Measurements from ENCODE around the gene STEAP2. TPM values are rescaled to one million over a fixed set of nuclear protein-coding genes. Genes with fewer than 3 reads are reported as not detected.

The STEAP2 gene
- total RNA-seq, 6 experiments from 2014 or later: 11.0 to 18.1 (median 14.9) TPM

DNA sequence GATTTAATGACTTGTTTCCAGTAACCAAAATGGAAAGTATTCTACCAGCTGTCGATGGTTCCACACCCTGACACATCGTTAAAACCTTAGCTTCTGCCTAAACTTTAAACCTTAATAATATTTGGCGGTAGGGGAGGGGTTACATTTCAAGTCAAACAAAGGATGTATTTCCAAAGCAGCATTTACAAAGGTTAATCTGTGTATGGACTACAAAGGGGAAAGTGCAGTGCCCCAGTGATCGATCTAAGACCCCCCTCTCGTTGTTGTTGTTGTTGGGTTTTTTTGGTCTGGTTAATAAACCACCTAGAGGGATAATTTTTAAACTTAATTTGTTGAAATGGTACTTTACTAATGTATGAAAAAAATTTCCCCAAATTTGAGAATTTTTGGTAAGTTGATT is 1.1 kb upstream of the STEAP2 start:
- Mint-ChIP-seq H3K27me3 (ENCODE audit: insufficient read depth) (no peaks in the 10 kb centered on the region), H3K27ac (peak overlapping the region; percentile 82; the same call in 1 of the 2 replicates), H3K4me3 (no peak overlapping the region), H3K36me3 (ENCODE audit: low read depth) (no peaks in the 10 kb centered on the region), H3K9me3 (no peaks in the 10 kb centered on the region), H3K4me1 (ENCODE audit: low read depth) (peaks cover 16% of the 10 kb centered on the region)
- TF ChIP-seq, protein P1, sequence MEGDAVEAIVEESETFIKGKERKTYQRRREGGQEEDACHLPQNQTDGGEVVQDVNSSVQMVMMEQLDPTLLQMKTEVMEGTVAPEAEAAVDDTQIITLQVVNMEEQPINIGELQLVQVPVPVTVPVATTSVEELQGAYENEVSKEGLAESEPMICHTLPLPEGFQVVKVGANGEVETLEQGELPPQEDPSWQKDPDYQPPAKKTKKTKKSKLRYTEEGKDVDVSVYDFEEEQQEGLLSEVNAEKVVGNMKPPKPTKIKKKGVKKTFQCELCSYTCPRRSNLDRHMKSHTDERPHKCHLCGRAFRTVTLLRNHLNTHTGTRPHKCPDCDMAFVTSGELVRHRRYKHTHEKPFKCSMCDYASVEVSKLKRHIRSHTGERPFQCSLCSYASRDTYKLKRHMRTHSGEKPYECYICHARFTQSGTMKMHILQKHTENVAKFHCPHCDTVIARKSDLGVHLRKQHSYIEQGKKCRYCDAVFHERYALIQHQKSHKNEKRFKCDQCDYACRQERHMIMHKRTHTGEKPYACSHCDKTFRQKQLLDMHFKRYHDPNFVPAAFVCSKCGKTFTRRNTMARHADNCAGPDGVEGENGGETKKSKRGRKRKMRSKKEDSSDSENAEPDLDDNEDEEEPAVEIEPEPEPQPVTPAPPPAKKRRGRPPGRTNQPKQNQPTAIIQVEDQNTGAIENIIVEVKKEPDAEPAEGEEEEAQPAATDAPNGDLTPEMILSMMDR (IDR thresholded peaks at IDR 0.05): no peak
- DNase-seq: no peak

DNA sequence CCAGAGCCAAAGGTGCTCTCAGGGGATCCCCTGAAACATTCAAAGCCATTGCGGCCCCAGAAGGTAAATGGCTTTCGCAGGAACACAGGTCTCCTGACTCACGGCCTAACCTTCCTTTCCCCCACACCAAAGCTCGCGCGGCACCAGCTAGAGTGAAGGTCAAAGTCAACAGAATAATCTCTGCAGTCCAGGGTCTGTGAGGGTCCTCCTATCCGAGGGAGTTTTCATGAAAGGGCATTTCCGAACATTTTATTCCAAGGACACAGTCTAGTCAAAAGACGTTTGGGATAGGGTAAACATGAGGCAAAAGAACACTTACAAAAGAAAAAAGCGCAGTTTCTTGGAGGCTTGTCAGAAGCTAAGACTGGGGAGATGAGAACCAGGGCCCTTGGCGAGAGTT is 559 bp upstream of the STEAP2 start:
- Mint-ChIP-seq H3K36me3 (ENCODE audit: low read depth) (no peaks in the 10 kb centered on the region), H3K4me3 (no peak overlapping the region), H3K9me3 (no peaks in the 10 kb centered on the region), H3K27ac (peak overlapping the region; percentile 82), H3K4me1 (ENCODE audit: low read depth) (peaks cover 16% of the 10 kb centered on the region), H3K27me3 (ENCODE audit: insufficient read depth) (no peaks in the 10 kb centered on the region)
- TF ChIP-seq, protein P1 (IDR thresholded peaks at IDR 0.05): no peak
- DNase-seq: no peak

DNA sequence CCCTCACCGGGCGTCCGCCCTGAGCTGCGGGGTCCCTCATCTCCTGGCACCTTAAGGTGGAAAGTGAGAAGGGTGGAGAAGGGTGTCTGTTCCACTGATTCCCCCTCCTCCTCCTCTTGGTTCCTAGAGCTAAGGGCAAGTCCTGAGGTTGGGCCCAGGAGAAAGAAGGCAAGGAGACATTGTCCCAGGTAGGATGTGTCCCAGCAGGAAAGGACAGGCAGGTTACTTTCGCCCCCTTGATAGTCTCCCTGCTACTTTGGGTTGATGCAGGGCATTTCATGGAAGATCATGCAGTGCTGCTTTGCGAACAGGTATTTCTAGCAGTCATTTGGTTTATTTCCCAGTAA is 582 bp downstream of the STEAP2 start:
- no peak for DNase-seq
- TF ChIP-seq, protein P1 (IDR thresholded peaks at IDR 0.05): no peak
- no peak overlapping the region for H3K4me3 Mint-ChIP-seq
- peaks cover 16% of the 10 kb centered on the region for H3K4me1 Mint-ChIP-seq (ENCODE audit: low read depth)
- peaks cover 1% of the 10 kb centered on the region; the same call in 1 of the 2 replicates for H3K36me3 Mint-ChIP-seq (ENCODE audit: low read depth)
- no peaks in the 10 kb centered on the region for H3K27me3 Mint-ChIP-seq (ENCODE audit: insufficient read depth)
- peak overlapping the region; percentile 44; the same call in 1 of the 2 replicates for H3K27ac Mint-ChIP-seq
- no peaks in the 10 kb centered on the region for H3K9me3 Mint-ChIP-seq

DNA sequence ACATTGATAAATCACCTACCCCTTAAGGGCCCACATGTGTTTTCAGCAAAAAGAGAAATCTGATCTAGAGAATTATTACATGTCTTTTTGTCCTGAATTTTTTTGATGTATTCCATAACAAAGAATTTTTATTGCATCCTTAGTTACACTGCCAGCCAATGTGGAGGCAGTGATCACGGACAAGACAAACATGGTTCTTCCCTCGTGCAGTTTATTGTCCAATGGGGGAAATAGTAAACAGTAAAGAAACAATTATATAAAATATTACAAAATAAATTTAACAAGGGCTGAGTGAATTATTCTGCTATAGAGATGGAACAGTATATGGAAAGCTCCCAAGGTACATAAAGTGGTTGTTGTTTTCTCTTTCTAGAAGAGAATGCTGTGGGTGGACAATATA is 2.0 kb downstream of the STEAP2 start:
- Mint-ChIP-seq H3K27me3 (ENCODE audit: insufficient read depth) (no peaks in the 10 kb centered on the region), H3K4me3 (no peak overlapping the region), H3K4me1 (ENCODE audit: low read depth) (peaks cover 16% of the 10 kb centered on the region), H3K27ac (no peak overlapping the region), H3K9me3 (no peaks in the 10 kb centered on the region), H3K36me3 (ENCODE audit: low read depth) (peaks cover 5% of the 10 kb centered on the region; the same call in 1 of the 2 replicates)
- TF ChIP-seq, protein P1 (IDR thresholded peaks at IDR 0.05): no peak
- no peak for DNase-seq

DNA sequence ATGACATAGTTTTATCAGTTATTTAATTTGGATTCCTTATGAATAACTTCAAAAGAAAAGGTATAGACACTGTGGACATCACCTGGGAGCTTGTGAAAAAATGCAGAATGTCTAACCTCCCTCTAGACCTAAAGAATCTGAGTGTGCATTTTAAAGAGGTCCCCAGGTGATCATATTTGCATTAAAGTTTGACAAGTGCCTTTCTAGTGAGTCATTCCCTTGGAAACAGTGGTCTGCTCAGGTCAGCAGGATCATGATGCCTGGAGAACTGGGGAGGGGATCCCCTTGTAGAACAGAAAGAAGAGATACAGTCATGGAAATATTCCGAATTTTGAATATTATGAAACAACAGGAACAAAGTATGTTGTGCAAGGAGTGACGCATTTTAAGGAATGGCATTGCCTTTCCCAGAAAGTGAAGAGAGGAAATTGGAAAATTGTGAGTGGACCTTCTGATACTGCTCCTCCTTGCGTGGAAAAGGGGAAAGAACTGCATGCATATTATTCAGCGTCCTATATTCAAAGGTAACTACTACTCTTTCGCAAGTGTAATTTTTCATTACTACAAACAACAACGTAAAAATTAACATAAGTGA is 4.6 kb downstream of the STEAP2 start:
- H3K36me3 Mint-ChIP-seq (ENCODE audit: low read depth): peaks cover 5% of the 10 kb centered on the region; the same call in 1 of the 2 replicates
- H3K27me3 Mint-ChIP-seq (ENCODE audit: insufficient read depth): no peaks in the 10 kb centered on the region
- no peaks in the 10 kb centered on the region for H3K9me3 Mint-ChIP-seq
- no peak for DNase-seq
- H3K4me3 Mint-ChIP-seq: no peak overlapping the region
- TF ChIP-seq, protein P1 (IDR thresholded peaks at IDR 0.05): no peak
- no peak overlapping the region for H3K27ac Mint-ChIP-seq
- H3K4me1 Mint-ChIP-seq (ENCODE audit: low read depth): peaks cover 2% of the 10 kb centered on the region

All from HFFc6 (cell line).